HS-5 (cell line): ENCODE results near the gene UGT1A1.

Experiments
- DNase-seq: peaks from one replicate; pipeline ENCODE4 v3.0.0-alpha.2; 2012; ENCODE audit warnings: low read depth

Gene UGT1A1

GRCh38 chr2:233796254-233796653, 36.2 kb downstream of the UGT1A1 start:
- no peak for DNase-seq

- no peak for DNase-seq
These were observed 38.4 kb downstream of the UGT1A1 start for GRCh38 chr2:233798335-233799086.

GRCh38 chr2:233799087-233799665, 39.1 kb downstream of the UGT1A1 start:
- no peak for DNase-seq

- no peak for DNase-seq
These were observed 39.6 kb downstream of the UGT1A1 start for GRCh38 chr2:233799716-233800115.

- DNase-seq: no peak
These were observed 40.1 kb downstream of the UGT1A1 start for GRCh38 chr2:233800208-233800607.

- DNase-seq: no peak
These were observed 41.5 kb downstream of the UGT1A1 start for GRCh38 chr2:233801357-233802131.

GRCh38 chr2:233802132-233802815, 42.2 kb downstream of the UGT1A1 start:
- DNase-seq: no peak

- no peak for DNase-seq
These were observed 43.3 kb downstream of the UGT1A1 start for GRCh38 chr2:233803292-233803911.

GRCh38 chr2:233803994-233804393, 43.9 kb downstream of the UGT1A1 start:
- DNase-seq: no peak

GRCh38 chr2:233807215-233807865, 47.3 kb downstream of the UGT1A1 start:
- no peak for DNase-seq

- DNase-seq: no peak
These were observed 48.2 kb downstream of the UGT1A1 start for GRCh38 chr2:233807966-233808935.

GRCh38 chr2:233810385-233810784, 50.3 kb downstream of the UGT1A1 start:
- no peak for DNase-seq

GRCh38 chr2:233811087-233811486, 51.0 kb downstream of the UGT1A1 start:
- no peak for DNase-seq

GRCh38 chr2:233811732-233812131, 51.7 kb downstream of the UGT1A1 start:
- DNase-seq: no peak

GRCh38 chr2:233813236-233814055, 53.4 kb downstream of the UGT1A1 start:
- no peak for DNase-seq

GRCh38 chr2:233814056-233814835, 54.2 kb downstream of the UGT1A1 start:
- DNase-seq: no peak

- no peak for DNase-seq
These were observed 55.8 kb downstream of the UGT1A1 start for GRCh38 chr2:233815861-233816260.

- DNase-seq: no peak
These were observed 56.3 kb downstream of the UGT1A1 start for GRCh38 chr2:233816334-233816733.

GRCh38 chr2:233816771-233817170, 56.7 kb downstream of the UGT1A1 start:
- DNase-seq: no peak
